HG03196 (cell line): ENCODE data around the gene USP24.
"Not testable (repeated sequence)": the region's sequence is repeated elsewhere in the genome, so short reads cannot be mapped to it uniquely, and the experiment has no call there.

Experiments
- ATAC-seq: cut with Tn5 transposase; IDR thresholded peaks from one replicate; pipeline ENCODE4 v1.9.1; 2021; ENCODE audit not compliant: unreplicated experiment

The USP24 gene

DNA sequence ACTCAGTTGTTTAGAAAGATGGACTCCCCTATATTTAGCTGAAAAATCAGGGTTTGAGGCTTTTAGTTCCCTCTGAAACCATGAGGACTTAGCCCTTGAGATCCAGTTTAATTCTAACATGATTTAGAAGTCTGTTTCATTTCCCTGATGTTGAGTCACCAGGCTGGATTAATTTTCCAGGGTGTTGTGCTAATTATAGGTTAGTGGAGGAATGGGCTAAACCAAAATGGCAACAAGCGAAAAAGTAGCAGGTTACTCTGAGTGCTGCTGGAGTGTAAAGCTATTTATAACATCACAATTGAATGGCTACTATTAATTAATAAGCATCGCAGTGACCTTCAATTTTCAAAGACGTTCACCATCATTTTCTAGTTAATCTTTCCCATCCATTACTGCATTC is 15.5 kb upstream of the USP24 start:
- no peak for ATAC-seq

DNA sequence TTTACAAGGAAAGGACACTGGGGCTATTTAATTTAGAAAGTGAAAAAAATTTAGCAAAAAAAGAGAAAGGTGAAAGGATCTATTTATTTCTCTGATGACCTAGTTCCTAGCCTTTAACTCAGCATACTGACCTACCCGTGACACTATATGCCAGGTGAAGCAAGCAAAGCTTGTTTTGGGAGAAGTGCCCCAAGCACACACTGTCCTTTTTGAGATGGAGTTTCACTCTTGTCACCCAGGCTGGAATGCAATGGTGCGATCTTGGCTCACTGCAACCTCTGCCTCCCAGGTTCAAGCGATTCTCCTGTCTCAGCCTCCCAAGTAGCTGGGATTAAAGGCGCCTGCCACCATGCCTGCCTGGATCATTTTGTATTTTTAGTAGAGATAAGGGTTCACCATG is 14.6 kb upstream of the USP24 start:
- ATAC-seq = not testable (repeated sequence)

DNA sequence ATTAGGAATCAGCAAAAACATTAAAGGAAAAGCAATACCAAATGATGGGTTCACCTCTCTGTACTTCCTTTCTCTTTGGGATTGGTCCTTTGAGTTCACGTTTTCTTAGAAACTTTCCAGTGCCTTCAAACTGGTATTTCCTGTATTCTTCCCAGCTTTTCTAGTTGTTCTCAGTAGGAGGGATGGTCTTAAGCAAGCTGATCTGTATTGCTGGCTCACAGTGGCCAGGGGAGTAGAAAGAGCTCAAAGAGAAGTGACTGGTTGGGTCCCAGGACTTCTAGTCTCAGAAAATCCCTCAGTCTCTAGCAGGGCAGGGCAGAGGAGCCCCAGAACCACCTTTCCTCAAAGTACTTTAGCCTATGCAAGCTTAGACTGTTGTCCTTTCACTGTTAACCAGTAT is 10.1 kb upstream of the USP24 start:
- ATAC-seq = no peak

DNA sequence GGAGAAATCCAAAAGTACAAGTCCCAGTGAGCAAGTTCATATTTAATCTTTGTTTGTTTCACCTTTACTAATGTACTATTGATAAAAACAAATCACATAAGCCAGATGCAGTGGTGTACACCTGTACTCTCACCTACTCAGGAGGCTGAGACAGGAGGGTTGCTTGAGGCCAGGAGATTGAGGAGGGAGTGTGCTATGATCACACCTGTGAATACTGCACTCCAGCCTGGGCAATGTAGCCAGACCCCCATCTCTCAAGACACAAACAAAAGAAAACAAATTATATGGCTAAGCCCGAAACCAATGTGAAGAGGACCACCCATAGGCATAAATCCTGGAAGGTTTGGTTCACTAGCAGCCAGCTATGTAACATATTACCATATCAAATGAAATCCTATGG is 9.6 kb upstream of the USP24 start:
- no peak for ATAC-seq

DNA sequence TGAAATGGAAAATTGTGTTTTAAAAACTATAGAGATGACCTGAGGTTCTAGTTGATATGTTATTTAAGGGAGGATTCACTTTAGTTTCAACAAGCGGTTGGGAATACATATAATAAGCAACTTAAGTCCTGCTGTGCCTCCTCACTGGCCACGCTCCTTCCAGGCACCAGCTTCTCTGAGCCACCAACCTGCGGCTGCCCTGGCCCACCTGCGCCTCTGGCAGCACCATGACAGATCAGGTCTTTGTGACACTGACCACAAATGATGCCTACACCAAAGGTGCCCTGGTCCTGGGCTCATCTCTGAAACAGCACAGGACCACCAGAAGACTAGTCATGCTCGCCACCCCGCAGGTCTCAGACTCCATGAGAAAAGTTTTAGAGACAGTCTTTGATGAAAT is 7.0 kb upstream of the USP24 start:
- no peak for ATAC-seq

DNA sequence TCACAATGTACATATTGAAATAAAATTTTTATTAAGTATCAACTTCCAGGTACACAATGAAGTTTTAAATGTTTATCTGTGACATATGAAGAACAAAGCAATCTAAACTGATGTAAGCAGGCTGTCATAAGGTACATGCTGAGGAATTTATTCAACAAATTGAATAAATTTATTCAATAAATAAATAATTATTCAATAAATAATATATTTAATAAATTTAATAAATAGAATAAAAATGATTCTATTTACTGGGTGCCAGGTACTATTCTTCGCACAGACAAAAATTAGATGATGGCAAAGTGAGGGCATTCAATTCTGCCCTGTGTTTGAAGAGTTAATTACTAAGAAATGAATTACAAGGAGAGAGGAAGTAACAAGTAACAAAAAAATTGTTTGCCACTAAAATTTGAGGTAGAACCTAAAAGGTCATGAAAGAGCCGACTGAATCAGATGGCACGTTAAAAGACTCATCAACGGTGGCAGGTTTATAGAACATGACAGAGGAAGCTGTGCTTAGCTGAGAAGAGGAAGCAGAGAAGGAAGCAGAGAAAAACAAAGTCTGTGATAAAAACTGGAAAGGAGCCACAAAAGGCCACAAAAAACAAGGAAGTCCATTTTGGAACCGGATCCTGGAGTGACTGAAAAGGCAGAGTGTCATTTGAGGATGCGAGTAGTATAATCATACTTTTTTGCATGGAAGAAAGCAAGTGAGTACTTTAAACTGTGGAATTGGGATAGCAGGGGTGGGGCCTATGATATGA is 2.2 kb upstream of the USP24 start:
- no peak for ATAC-seq

DNA sequence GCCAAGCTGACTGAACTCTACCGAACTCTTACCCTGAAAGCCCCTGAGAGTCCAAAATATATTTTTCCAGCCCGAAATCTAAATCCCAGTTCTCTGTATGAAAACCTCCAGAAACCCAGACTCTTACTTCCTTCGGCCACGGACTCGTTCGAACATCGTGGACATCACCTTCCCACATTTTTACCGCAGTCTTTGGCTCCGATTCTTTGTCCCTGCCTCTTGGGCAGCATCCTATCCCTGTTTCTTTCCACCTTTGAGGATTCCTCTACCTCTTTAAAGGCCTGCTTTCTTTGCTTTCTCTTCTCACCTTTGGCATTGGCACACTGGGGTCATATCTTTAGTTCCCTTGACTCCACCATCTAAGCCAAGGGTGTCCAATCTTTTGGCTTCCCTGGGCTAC is 932 bp upstream of the USP24 start:
- ATAC-seq = no peak

DNA sequence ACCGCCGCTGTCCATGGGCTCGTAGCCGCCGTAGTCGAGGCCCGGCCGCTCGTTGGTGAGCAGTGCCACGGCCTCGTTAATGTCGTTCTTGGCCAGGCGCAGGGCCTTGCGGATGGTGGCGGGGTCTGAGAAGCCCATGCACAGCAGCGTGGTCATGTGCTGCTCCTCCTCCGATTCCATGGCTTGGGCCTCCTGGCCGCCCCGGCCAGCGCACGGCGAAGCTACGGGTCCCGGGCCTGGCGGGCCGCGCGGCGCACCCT is 300 bp downstream of the USP24 start:
- ATAC-seq = peak; percentile 19

DNA sequence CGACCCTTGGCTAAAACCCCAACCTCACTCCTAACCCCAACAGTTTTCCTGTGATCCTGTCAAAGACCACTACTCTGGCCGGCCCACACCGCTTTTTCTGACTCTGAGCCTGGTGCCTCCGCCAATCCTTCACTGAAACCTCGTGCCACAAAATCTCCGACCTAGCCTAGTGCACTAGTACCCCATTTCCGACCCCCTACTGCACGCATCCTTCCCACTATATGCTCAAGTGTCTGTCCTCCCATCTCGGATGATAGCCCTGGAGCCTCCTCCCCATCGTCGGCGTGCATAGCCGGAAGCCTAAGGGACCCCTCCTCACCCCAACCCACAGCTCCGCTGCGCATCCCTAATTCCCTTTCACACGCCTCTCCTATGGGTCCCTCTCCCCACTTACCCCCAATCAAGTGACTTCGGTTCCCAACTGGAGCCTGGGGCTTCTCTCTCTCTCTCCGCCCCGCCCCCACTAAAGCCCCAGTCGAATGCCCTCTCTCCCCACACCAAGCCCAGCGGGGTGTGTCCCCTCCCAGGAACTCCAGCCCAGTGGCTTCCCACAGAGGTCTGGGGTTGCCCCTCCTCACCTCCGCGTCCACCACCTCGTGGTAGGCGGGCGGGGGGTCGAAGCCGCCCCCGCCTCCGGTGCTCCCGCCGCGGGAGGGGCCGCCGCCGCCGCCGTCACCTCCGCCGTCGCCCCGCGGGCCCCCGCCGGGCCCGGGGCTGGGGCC is 791 bp downstream of the USP24 start:
- ATAC-seq = peak; percentile 23

DNA sequence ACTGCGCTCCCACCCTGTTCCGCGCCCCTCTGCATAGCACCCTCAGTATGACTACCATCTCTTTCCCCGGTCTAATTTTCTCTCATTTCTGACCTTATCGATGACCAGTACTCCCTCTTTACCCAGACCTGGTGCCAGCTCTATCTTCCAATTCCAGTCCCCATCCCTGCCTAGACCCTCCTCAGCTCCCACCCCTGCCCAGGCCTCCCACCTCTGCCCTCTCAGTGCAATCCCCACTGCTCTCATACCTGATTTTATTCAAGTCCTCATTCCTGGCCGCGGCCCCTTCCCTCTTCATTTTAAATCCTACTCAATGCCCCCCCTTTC is 1.3 kb downstream of the USP24 start:
- no peak for ATAC-seq

DNA sequence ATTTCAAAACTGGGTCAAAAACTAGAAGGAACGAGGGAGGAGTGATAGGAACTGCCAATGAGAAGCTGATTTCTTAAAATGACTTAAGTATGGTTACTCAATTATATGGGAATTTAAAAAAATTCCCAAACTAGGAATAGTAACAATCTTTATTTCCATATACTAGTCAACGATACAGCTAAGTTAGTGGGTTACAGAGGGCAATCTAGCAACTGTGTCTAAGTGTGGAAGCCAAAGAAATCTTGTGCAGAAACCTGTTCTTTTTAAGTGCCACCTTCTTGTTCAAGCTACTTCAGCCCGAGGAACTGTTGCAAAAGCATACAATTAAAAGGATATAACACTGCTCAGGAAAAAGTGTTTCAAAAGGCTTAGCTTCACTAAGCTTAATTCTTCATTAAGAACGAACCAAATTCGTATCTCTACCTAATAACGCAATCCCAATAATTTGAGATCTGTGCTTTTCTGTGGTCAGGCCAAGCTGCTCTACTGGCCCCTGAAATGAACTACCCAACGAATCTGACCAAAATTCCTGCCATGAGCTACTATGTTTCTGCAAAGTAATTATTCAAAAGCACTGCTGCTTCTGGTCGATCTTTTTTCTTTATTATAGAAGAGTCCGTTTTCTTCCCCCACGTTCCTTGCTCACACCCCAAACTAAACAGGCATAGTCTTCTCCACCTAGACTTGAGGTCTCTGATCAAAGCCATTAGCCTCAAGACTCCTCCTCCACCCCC is 1.8 kb downstream of the USP24 start:
- no peak for ATAC-seq

DNA sequence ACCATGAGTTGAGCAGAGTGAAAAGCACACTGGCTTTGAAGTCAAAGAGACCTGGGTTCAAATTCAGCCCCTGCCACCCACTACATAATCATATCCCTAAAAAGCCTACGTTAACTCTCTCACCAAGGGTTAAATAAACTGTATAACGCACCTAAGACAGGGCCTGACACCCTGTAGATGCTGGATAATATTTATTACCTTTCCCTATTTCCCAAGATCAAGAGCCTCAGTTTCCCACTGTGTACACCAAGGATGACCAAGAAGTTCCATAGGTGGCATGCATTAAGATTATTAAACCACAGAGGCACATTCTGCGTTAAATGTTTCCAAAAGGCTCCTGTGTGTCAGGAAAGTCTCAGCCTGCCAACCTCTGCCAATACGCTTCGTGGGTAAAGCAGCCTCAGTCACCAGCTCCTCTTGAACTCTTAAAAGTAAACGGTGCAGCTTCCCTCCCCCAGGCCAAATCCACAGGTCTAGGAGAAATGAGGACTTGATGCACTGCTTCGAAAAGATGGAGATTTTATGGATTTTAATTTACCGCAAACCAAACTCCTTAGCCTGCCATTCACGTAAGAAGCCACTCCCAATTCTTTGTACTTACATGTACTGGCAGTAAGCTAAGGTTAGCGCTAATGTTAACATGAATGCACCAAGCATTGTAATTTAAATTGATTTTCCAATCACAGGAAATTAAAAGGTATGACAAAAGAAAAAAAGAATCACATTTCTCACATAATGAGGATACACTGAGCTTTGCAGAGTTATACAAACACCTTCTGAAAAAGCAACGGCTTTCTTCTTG is 2.6 kb downstream of the USP24 start:
- ATAC-seq = no peak

DNA sequence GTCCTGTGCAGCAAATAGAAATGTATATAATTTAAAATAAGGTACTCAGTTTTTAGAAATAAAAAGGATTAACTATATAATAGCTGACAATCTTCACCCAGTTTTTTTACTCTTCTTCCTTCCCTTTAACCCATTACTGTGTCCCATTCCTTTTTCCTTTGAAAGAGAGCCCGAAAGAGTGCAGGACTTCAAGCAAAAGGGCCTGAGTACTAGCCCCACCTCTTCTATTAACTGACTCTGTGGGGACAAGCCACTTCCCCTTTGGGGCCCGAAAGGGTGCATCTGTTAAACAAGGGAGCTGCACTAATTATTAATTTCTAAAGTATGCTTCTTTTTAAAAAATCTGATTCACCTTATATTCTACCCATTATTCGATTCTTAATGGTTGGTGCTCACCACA is 3.3 kb downstream of the USP24 start:
- ATAC-seq = peak; percentile 38

DNA sequence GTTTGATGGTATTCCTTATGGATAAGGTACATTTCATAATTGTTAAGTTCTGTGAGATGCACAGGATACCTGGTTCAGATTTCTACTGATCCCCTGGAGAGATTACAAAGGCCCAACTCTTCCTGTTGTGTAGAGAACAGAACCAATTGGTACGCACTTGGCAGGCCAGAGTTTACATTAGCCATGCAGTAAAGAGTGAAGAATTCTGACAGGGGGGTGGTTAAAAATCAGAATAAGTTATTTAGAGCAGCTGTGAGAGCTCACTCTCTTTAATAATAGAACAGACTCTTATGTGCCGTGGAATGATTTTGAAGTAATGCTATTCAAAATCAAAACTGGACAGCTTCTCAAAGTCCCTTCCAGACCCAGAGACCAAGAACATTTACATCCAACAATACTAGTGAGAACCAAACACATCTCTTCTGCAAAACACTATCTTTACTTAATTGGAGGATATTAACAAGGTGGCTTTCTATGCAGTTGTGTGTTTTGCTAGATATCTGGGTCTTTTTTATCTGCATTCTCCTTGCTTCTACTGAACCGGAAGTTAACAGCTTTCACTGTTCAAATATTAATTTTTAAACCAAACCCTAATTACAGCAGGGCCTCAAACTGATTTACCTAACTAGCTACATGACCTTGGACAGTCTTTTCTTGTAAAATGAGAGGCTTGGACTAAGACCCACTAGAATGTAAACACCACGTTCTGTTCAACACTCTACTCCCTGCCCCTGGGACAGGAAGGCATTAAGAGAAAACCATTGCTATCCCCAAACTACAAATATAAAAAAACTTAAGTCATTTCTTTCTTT is 4.0 kb downstream of the USP24 start:
- peak; percentile 22 for ATAC-seq

DNA sequence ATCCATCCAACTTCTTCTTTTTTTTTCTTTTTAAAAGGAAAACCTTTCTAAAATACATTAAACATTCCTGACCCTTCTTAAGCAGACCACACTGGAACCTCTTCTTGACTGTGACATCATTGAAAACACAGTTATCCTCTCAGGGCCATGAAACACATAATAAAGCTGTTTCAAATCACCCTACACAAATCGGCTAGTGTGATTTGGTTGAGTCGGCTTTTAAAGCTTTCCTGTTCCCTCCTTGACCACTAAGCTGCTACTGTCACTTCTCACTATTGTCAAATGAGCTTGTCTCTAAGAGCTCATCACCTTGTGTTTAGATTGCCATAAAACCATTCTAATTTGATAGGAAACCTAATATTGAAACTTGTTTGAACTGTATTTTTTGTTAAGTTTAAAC is 5.9 kb downstream of the USP24 start:
- ATAC-seq = no peak

DNA sequence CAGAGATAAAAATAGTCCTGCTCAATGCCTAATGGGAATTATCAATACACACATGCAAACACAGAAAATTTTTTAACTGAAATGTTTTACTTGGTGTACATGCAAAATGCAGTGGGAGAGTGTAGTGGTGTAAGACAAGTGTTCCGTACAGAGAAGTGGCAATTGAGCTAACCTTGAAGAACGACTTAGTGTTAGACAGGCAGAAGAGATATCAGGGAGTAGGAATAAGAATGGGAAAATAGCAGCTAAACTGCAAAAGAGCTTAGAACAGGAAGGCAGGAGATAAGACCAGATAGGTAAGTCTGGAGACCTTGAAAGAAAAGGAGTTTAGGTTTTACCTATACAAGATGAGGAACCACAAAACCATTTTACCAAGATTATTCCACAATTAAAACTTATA is 9.0 kb downstream of the USP24 start:
- ATAC-seq = no peak

DNA sequence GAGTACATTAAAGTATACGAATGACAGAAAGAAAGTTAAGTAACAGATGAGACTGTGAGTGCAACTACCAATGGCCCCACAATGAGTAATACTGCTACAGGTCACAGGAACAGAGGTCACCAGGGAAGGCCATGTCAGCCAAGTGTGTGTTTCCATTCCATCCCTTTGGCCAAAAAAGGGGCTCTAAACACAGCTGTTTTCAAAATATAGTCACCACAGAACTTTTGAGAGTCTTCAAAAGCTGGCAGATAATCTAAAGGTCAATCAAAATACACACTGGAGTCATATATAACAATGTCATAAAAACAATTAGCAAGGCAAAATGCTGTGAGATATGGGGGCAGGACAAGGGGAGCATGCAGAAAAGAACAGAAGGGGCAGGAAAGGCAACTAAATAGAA is 10.2 kb downstream of the USP24 start:
- peak; percentile 80 for ATAC-seq

DNA sequence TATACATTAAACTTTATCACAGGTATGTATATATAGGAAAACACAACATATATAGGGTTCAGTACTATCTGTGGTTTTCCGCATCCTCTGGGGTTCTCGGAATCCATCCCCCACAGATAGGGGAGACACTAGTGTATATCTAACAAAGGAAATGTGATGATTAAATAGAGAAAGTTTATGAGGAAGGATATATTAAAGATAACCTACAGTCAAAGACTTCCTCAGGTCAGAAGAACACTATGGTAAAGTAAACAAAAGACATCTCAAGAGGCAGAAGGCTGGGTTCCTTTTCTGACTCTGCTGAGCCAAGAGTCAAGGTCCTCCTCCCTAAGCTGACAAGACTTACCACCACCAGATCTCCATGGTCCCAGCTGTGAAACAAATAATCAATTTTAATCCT is 12.1 kb downstream of the USP24 start:
- no peak for ATAC-seq

DNA sequence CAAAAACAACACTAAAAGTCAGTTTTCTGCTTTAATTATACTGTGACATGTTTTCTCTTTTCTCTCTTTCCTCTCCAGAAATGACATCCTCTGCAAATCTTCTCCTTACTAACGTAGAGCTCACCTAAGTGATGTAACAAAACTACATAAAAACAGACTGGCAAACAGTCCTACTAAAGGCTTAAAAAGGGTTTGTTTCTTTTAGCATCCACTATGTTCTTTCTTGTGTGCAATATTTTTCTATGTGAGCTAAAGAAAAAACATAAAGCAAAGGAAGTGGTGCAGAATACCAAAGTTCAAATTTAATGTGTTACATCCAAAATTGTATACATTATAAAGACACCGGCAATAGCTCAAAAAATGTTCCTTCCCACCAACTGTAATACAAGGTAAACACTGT is 14.5 kb downstream of the USP24 start:
- no peak for ATAC-seq

DNA sequence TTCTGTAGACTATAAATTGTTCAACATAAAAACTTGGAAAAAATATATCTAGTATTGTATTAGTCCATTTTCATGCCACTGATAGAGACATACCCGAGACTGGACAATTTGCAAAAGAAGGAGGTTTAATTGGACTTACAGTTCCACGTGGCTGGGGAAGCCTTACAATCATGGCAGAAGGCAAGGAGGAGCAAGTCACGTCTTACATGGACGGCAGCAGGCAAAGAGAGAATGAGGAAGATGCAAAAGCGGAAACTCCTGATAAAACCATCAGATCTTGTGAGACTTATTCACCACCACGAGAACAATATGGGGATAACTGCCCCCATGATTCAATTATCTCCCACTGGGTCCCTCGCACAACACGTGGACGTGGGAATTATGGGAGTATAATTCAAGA is 15.4 kb downstream of the USP24 start:
- not testable (repeated sequence) for ATAC-seq

DNA sequence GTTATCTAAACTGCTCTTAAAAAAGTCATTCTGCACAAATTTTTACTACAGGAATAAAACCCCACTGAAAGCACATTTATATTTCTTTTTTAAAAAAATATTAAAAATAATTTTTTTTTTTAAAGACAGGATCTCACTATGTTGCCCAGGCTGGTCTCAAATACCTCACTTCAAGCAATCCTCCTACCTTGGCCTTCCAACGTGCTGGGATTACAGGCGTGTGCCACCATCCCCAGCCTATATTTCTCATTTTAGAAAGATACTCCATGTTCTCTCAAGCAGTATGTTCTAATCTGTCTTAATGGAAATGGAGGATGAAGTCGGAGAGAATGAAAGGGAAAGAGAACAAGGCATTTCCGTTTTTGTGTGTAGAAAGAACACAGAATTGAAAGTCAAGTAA is 17.1 kb downstream of the USP24 start:
- no peak for ATAC-seq
